ENCODE data around the gene FCN2. TPM values are rescaled to one million over a fixed set of nuclear protein-coding genes. Genes with fewer than 3 reads are reported as not detected.

Gene FCN2
- total and polyA plus RNA-seq, 2 experiments from 2014 or later = not detected

GRCh38 chr9:134840511-134840910 is 40.1 kb upstream of the FCN2 start:
- Histone ChIP-seq H4K20me1 (ENCODE audit: insufficient read depth, poor library complexity, severe bottlenecking) (no peaks in the 10 kb centered on the region), H3K9me3 (ENCODE audit: low read depth) (no peaks in the 10 kb centered on the region), H3K36me3 (replicated peaks; ENCODE audit: insufficient read depth, low read depth) (no peaks in the 10 kb centered on the region), H3K27me3 (no peaks in the 10 kb centered on the region), H3K4me3 (no peak overlapping the region), H3K4me2 (no peak overlapping the region), H3K79me2 (no peaks in the 10 kb centered on the region), H2AFZ (no peak overlapping the region), H3K9me2 (replicated peaks; ENCODE audit: insufficient read depth) (no peaks in the 10 kb centered on the region), H3K4me1 (ENCODE audit: insufficient read depth) (no peaks in the 10 kb centered on the region), H3K27ac (no peak overlapping the region)
- no peak for TF ChIP-seq EZH2phosphoT487 (IDR thresholded peaks at IDR 0.05; ENCODE audit: low read depth, severe bottlenecking, unreplicated experiment)
- no peak for TF ChIP-seq CTCF (IDR thresholded peaks at IDR 0.05; ENCODE audit: poor library complexity)
- TF ChIP-seq EZH2 (IDR thresholded peaks at IDR 0.05; ENCODE audit: borderline replicate concordance) = no peak
- DNase-seq (ENCODE audit: low spot score) = no peak
- 97% methylated on average over 12 of the region's 12 CpGs for WGBS (ENCODE audit: low lambda C conversion rate, missing lambda C conversion rate)

- H2AFZ ChIP-seq = no peak overlapping the region
- H4K20me1 ChIP-seq (ENCODE audit: insufficient read depth, poor library complexity, severe bottlenecking) = no peaks in the 10 kb centered on the region
- H3K9me3 ChIP-seq (ENCODE audit: low read depth) = no peaks in the 10 kb centered on the region
- H3K4me3 ChIP-seq = no peak overlapping the region
- TF ChIP-seq EZH2 (IDR thresholded peaks at IDR 0.05; ENCODE audit: borderline replicate concordance) = no peak
- no peak for TF ChIP-seq CTCF (IDR thresholded peaks at IDR 0.05; ENCODE audit: poor library complexity)
- TF ChIP-seq EZH2phosphoT487 (IDR thresholded peaks at IDR 0.05; ENCODE audit: low read depth, severe bottlenecking, unreplicated experiment) = no peak
- no peak for DNase-seq (ENCODE audit: low spot score)
- H3K79me2 ChIP-seq = no peaks in the 10 kb centered on the region
- no peaks in the 10 kb centered on the region for H3K36me3 ChIP-seq (replicated peaks; ENCODE audit: insufficient read depth, low read depth)
- H3K27ac ChIP-seq = no peak overlapping the region
- H3K4me1 ChIP-seq (ENCODE audit: insufficient read depth) = no peaks in the 10 kb centered on the region
- H3K4me2 ChIP-seq = no peak overlapping the region
- no peaks in the 10 kb centered on the region for H3K9me2 ChIP-seq (replicated peaks; ENCODE audit: insufficient read depth)
- no peaks in the 10 kb centered on the region for H3K27me3 ChIP-seq
- WGBS (ENCODE audit: low lambda C conversion rate, missing lambda C conversion rate) = 96% methylated on average over 15 of the region's 15 CpGs
These were observed 39.3 kb upstream of the FCN2 start for GRCh38 chr9:134841180-134841904.

- H3K79me2 ChIP-seq = no peaks in the 10 kb centered on the region
These were observed 38.3 kb upstream of the FCN2 start for GRCh38 chr9:134842321-134842720.

More at GRCh38 chr9:134842321-134842720, 38.3 kb upstream of the FCN2 start:
- H3K4me3 ChIP-seq = no peak overlapping the region
- no peaks in the 10 kb centered on the region for H3K9me2 ChIP-seq (replicated peaks; ENCODE audit: insufficient read depth)
- H3K4me2 ChIP-seq = no peak overlapping the region
- no peaks in the 10 kb centered on the region for H4K20me1 ChIP-seq (ENCODE audit: insufficient read depth, poor library complexity, severe bottlenecking)
- no peaks in the 10 kb centered on the region for H3K9me3 ChIP-seq (ENCODE audit: low read depth)
- H3K27me3 ChIP-seq = no peaks in the 10 kb centered on the region
- no peak overlapping the region for H2AFZ ChIP-seq
- H3K4me1 ChIP-seq (ENCODE audit: insufficient read depth) = no peaks in the 10 kb centered on the region
- H3K36me3 ChIP-seq (replicated peaks; ENCODE audit: insufficient read depth, low read depth) = no peaks in the 10 kb centered on the region
- 96% methylated on average over 18 of the region's 22 CpGs for WGBS (ENCODE audit: low lambda C conversion rate, missing lambda C conversion rate)
- DNase-seq (ENCODE audit: low spot score) = no peak
- no peak for TF ChIP-seq EZH2phosphoT487 (IDR thresholded peaks at IDR 0.05; ENCODE audit: low read depth, severe bottlenecking, unreplicated experiment)
- no peak for TF ChIP-seq CTCF (IDR thresholded peaks at IDR 0.05; ENCODE audit: poor library complexity)
- TF ChIP-seq EZH2 (IDR thresholded peaks at IDR 0.05; ENCODE audit: borderline replicate concordance) = no peak
- H3K27ac ChIP-seq = no peak overlapping the region

All from hepatocyte (in vitro differentiated cells).